Activated T-cell treated with anti-CD3 and anti-CD28 coated beads, Interleukin-2, amount 50 U/mL, for 4 hours (primary cell): ENCODE measurements around the gene ADO. TPM values are rescaled to one million over a fixed set of nuclear protein-coding genes. Genes with fewer than 3 reads are reported as not detected.
A peak's percentile ranks its signal among the peaks of the same experiment; 100 is the strongest.

Source experiments
- ATAC-seq, 2 donors: fragments of 200-7000 bp; cut with Tn5 transposase; one replicate each; pipeline ENCODE4 v1.10.0; 2021
- DNase-seq: peaks from one replicate; pipeline ENCODE4 v3.0.0-alpha.2; 2020
- H3K27me3 Mint-ChIP-seq: one replicate; pipeline ENCODE4 v1.8.0; 2021; ENCODE audit warnings: low read depth, mixed read lengths
- H3K36me3 Mint-ChIP-seq: one replicate; pipeline ENCODE4 v1.8.0; 2022; ENCODE audit warnings: mixed read lengths; ENCODE audit not compliant: insufficient read depth
- H3K4me1 Mint-ChIP-seq: one replicate; pipeline ENCODE4 v1.8.0; 2021; ENCODE audit warnings: low read depth, mixed read lengths
- H3K4me3 Mint-ChIP-seq: one replicate; pipeline ENCODE4 v1.8.0; 2021; ENCODE audit warnings: mild to moderate bottlenecking, moderate library complexity, mixed read lengths
- H3K9me3 Mint-ChIP-seq: one replicate; pipeline ENCODE4 v1.8.0; 2021; ENCODE audit warnings: mixed read lengths
- total RNA-seq, 3 donors: library from RNA; stranded (reverse); gene quantifications; one replicate each; pipeline ENCODE4 v1.2.1, GENCODE V29; 2021

Gene ADO
- total RNA-seq, 3 donors from 2014 or later: 42.7 to 44.7 (median 44.4) TPM

GRCh38 chr10:62818426-62819011, 14.0 kb downstream of the ADO start:
- H3K36me3 Mint-ChIP-seq: peaks cover 21% of the 10 kb centered on the region
- peaks cover 21% of the 10 kb centered on the region for H3K27me3 Mint-ChIP-seq
- peak overlapping the region; percentile 95 for H3K4me3 Mint-ChIP-seq
- DNase-seq (peak; percentile 68), ATAC-seq (no peak)
- no peaks in the 10 kb centered on the region for H3K9me3 Mint-ChIP-seq
- peaks cover 20% of the 10 kb centered on the region for H3K4me1 Mint-ChIP-seq

GRCh38 chr10:62819141-62819920, 14.8 kb downstream of the ADO start:
- ATAC-seq (no peak), DNase-seq (no peak)
- peaks cover 21% of the 10 kb centered on the region for H3K27me3 Mint-ChIP-seq
- peaks cover 14% of the 10 kb centered on the region for H3K36me3 Mint-ChIP-seq
- H3K4me1 Mint-ChIP-seq: peaks cover 14% of the 10 kb centered on the region
- H3K4me3 Mint-ChIP-seq: peak overlapping the region; percentile 76
- no peaks in the 10 kb centered on the region for H3K9me3 Mint-ChIP-seq

DNA sequence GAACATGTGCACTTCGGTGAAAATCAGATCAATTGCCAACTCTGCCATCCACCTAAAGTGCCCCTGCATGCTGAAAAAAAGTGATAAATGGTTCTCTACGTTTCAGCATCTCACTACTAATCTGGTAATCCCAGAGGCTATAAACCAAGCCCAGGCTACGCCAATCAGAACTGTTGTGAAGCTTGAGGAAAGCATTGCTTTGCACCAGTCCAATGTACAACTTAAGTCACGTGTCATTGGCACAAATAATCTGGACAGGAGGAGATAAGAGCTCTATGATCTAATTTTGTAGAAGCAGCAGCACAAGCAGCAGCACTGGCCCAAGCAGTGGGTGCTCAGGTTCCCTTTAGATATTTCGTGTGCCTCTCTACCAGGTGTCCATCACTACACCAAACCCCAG, 16.1 kb downstream of the ADO start:
- Mint-ChIP-seq H3K4me3 (no peak overlapping the region), H3K4me1 (peaks cover 12% of the 10 kb centered on the region), H3K9me3 (no peaks in the 10 kb centered on the region), H3K36me3 (peaks cover 8% of the 10 kb centered on the region), H3K27me3 (peaks cover 21% of the 10 kb centered on the region)
- DNase-seq (no peak), ATAC-seq (no peak)

DNA sequence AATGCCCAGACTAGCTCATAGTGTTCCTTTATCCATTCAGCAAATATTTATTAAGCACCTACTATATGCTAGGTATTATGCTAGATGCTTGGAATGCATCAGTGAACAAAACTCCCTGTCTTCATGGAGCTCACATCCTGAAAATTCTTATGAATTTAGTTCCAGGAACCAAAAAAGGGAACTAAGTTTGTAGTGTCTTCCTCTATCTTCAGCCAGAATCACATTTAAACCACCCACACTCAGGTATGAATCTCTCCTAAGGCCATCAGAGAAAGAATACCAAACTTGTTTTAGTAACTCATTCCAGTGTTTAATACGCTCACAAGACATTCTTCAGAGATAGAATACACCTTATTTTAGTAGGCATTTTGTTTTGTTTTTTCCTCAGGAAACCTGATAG, 21.8 kb downstream of the ADO start:
- Mint-ChIP-seq H3K27me3 (peaks cover 3% of the 10 kb centered on the region), H3K9me3 (no peaks in the 10 kb centered on the region), H3K36me3 (no peaks in the 10 kb centered on the region), H3K4me3 (no peak overlapping the region), H3K4me1 (no peaks in the 10 kb centered on the region)
- DNase-seq (no peak), ATAC-seq (no peak)

DNA sequence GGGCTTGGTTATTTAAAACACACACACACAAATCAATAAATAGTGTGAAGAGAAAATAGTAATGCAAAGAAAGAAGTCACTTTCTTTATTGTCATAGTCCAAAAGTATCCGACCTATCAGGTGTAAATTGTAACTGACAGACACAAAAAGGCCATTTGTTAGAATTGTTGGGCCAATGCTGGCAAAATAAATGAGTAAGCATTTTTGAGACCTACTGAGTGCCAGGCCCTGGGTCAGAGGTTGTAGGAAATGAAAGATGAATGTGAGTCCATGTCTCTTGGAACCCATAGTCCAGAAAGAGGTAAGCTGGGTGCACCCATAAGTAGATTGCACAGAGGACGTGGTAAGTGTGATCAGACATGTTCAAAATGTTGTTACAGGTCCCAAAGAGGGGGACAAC, 25.1 kb downstream of the ADO start:
- H3K9me3 Mint-ChIP-seq: no peaks in the 10 kb centered on the region
- no peak overlapping the region for H3K4me3 Mint-ChIP-seq
- H3K36me3 Mint-ChIP-seq: no peaks in the 10 kb centered on the region
- no peak for ATAC-seq
- no peaks in the 10 kb centered on the region for H3K4me1 Mint-ChIP-seq
- no peak for DNase-seq
- H3K27me3 Mint-ChIP-seq: peaks cover 9% of the 10 kb centered on the region

DNA sequence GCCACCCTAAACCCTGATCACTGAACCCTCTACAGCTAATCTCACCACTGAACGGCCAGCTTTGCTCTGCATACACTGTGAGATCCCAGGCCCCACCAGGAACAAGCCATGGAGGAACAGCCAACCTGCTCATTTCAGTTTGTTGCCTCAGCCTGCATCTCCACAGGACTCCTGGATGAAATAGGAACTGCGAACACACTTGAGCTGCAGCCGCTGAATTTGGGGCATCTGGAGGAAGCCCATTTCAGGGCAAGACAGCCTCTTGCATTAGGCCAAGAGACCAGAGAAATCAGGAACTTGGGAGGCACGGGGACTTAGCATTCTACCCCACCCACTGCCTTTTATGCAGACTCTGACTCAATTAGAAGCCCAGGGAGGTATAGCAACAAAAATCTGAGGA, 26.2 kb downstream of the ADO start:
- H3K9me3 Mint-ChIP-seq: no peaks in the 10 kb centered on the region
- H3K27me3 Mint-ChIP-seq: peaks cover 13% of the 10 kb centered on the region
- H3K4me1 Mint-ChIP-seq: no peaks in the 10 kb centered on the region
- no peak overlapping the region for H3K4me3 Mint-ChIP-seq
- no peaks in the 10 kb centered on the region for H3K36me3 Mint-ChIP-seq
- DNase-seq (no peak), ATAC-seq (no peak)

DNA sequence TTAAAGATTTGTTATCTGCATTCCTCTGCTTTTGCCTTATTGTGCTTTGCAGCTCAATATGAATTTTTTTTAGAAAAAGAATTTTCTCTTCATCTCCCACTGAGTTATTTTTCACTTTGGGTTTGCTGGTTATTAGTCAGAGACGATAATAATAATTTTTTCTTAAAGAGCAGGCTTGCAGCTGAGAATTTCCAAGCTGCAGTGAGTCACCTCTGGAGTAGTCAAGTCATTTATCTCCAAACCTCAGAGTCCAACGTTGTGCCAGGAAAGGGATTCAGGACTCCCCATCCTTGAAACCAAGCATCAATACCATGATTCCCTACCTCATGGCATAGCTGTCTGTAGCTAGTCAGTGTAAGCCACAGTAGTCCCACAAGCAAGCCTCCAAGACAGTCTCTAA, 26.8 kb downstream of the ADO start:
- Mint-ChIP-seq H3K4me1 (no peaks in the 10 kb centered on the region), H3K4me3 (no peak overlapping the region), H3K9me3 (no peaks in the 10 kb centered on the region), H3K27me3 (peaks cover 13% of the 10 kb centered on the region), H3K36me3 (no peaks in the 10 kb centered on the region)
- ATAC-seq (no peak), DNase-seq (no peak)

DNA sequence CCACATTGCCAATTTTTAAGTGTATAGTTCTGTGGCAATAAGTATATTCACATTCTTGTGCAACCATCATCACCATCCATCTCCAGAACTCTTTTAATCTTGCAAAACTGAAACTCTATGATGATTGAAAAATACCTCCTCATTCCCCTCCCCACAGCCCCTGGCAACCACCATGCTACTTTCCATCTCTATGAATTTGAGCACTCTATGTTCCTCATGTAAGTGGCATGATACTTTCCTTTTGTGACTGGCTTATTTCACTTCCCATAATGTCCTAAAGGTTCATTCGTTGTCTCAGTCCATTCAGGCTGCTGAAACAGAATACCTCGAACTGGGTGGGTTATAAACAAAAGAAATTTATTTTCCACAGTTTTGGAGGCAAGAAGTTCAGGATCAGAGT, 35.1 kb downstream of the ADO start:
- Mint-ChIP-seq H3K36me3 (no peaks in the 10 kb centered on the region), H3K27me3 (peaks cover 3% of the 10 kb centered on the region), H3K9me3 (no peaks in the 10 kb centered on the region), H3K4me1 (peaks cover 7% of the 10 kb centered on the region), H3K4me3 (no peak overlapping the region)
- ATAC-seq: peak; percentile 51 to 70
- no peak for DNase-seq

DNA sequence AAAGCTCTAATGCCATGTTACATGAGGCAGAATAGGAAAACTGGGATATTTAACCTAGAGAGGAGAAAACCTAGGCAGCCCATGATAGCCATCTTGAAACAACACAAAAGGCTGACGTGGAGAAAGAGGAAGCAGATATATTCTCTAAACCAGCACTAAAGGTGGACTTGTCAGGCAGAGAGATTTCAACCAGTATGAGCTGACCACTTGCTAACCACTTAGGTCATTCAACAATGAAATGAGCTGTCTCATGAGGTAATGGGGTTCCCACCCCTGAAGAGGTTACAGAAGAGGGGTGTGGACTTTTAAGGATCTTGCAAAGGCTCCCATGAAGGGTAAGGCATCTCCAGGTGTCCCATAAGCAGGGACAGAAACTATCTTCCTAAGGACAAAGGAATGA, 38.5 kb downstream of the ADO start:
- no peak overlapping the region for H3K4me3 Mint-ChIP-seq

DNA sequence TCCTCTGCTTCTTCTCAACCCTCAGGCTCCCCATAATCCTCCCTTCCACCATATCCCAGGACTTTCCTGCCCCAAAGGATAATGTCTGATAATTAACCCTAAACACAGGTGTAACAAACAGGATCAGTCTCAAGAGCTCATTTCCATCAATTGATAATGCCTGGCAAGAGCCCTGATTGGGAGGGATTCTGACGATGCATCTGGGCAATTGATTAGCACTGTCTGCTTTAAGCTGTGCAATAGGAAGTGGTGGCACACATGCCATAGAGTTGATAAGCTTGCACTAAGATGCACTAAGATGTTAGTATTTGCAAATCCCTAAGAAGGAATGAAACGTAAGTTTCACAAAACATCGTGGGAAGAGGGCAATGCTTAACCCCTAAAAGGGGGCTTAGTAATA, 39.1 kb downstream of the ADO start:
- H3K36me3 Mint-ChIP-seq: no peaks in the 10 kb centered on the region
- ATAC-seq (no peak), DNase-seq (no peak)
- H3K4me1 Mint-ChIP-seq: peaks cover 11% of the 10 kb centered on the region
- peaks cover 19% of the 10 kb centered on the region for H3K9me3 Mint-ChIP-seq
- no peaks in the 10 kb centered on the region for H3K27me3 Mint-ChIP-seq
- H3K4me3 Mint-ChIP-seq: no peak overlapping the region

More for the DNA sequence above, 38.5 kb downstream of the ADO start:
- Mint-ChIP-seq H3K4me1 (peaks cover 11% of the 10 kb centered on the region), H3K9me3 (peaks cover 15% of the 10 kb centered on the region), H3K36me3 (no peaks in the 10 kb centered on the region), H3K27me3 (no peaks in the 10 kb centered on the region)
- DNase-seq: no peak
- no peak for ATAC-seq

- Mint-ChIP-seq H3K4me1 (peaks cover 11% of the 10 kb centered on the region), H3K4me3 (no peak overlapping the region), H3K36me3 (no peaks in the 10 kb centered on the region), H3K27me3 (peaks cover 3% of the 10 kb centered on the region), H3K9me3 (peaks cover 24% of the 10 kb centered on the region)
- peak; percentile 12 for DNase-seq
- ATAC-seq: peak; percentile 88
Observed at GRCh38 chr10:62844280-62845011, 39.9 kb downstream of the ADO start.

DNA sequence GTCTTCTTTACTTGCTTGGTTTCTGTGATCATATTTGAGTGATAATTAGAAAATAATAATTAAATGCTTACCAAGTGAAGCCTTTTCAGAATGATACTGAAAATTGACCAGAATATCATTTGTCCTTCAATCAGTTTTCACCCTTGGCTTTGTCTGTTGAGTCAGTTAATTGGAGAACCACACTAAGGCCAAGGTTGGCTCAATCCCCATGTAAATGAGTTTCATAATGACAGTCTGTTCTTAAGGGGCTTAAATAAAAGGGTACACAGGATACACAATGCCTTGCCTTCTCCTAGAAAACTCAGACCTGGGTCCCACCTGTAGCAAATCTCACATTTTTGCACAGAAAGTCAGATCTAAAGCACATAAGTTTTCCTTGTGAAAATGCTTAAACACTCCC, 42.9 kb downstream of the ADO start:
- H3K27me3 Mint-ChIP-seq: peaks cover 3% of the 10 kb centered on the region
- H3K36me3 Mint-ChIP-seq: no peaks in the 10 kb centered on the region
- no peak for ATAC-seq
- H3K4me3 Mint-ChIP-seq: no peak overlapping the region
- peaks cover 24% of the 10 kb centered on the region for H3K9me3 Mint-ChIP-seq
- DNase-seq: no peak
- peaks cover 16% of the 10 kb centered on the region for H3K4me1 Mint-ChIP-seq

GRCh38 chr10:62850646-62851045, 46.1 kb downstream of the ADO start:
- peaks cover 24% of the 10 kb centered on the region for H3K9me3 Mint-ChIP-seq
- DNase-seq: no peak
- peaks cover 28% of the 10 kb centered on the region for H3K4me1 Mint-ChIP-seq
- H3K36me3 Mint-ChIP-seq: no peaks in the 10 kb centered on the region
- no peak overlapping the region for H3K4me3 Mint-ChIP-seq
- no peak for ATAC-seq
- H3K27me3 Mint-ChIP-seq: peaks cover 3% of the 10 kb centered on the region

GRCh38 chr10:62851442-62851841, 46.9 kb downstream of the ADO start:
- DNase-seq: no peak
- peaks cover 3% of the 10 kb centered on the region for H3K27me3 Mint-ChIP-seq
- no peak for ATAC-seq
- H3K9me3 Mint-ChIP-seq: peaks cover 23% of the 10 kb centered on the region
- no peaks in the 10 kb centered on the region for H3K36me3 Mint-ChIP-seq
- peaks cover 36% of the 10 kb centered on the region for H3K4me1 Mint-ChIP-seq
- H3K4me3 Mint-ChIP-seq: no peak overlapping the region
